BLaER1 treated with 17β-estradiol and CSF1 and Interleukin-3, amounts not matched to agents 10 nM and 100 nM (cell line): ENCODE data around the gene NDRG3.

Experiments
- H3K27ac ChIP-seq, 11 experiments: shearing (Covaris generic); formaldehyde crosslinking; 2 replicates each; pipeline ENCODE4 v1.8.1; 2022
- H3K27me3 ChIP-seq, 11 experiments: shearing (Covaris generic); formaldehyde crosslinking; 2 replicates each; pipeline ENCODE4 v1.8.1; 2022
- H3K36me3 ChIP-seq, 11 experiments: shearing (Covaris generic); formaldehyde crosslinking; 2 replicates each; pipeline ENCODE4 v1.8.1; 2022
- H3K4me1 ChIP-seq, 10 experiments: shearing (Covaris generic); formaldehyde crosslinking; 2 replicates each; pipeline ENCODE4 v1.8.1; 2022
- H3K4me2 ChIP-seq, 11 experiments: shearing (Covaris generic); formaldehyde crosslinking; 2 replicates each; pipeline ENCODE4 v1.8.1; 2022
- H3K4me3 ChIP-seq, 10 experiments: shearing (Covaris generic); formaldehyde crosslinking; 2 replicates each; pipeline ENCODE4 v1.8.1; 2022
- H3K9ac ChIP-seq, 11 experiments: shearing (Covaris generic); formaldehyde crosslinking; 2 replicates each; pipeline ENCODE4 v1.8.1; 2022
- H3K9me3 ChIP-seq, 11 experiments: shearing (Covaris generic); formaldehyde crosslinking; replicated peaks in 1 of 11; 2 replicates each; pipeline ENCODE4 v1.8.1; 2022
- H4K20me1 ChIP-seq, 11 experiments: shearing (Covaris generic); formaldehyde crosslinking; 2 replicates each; pipeline ENCODE4 v1.8.1; 2022
- Cebpa-rat ChIP-seq, 11 experiments: shearing (Covaris generic); IDR thresholded peaks; 2 replicates each; pipeline ENCODE4 v1.8.1; 2022

NDRG3 gene

DNA sequence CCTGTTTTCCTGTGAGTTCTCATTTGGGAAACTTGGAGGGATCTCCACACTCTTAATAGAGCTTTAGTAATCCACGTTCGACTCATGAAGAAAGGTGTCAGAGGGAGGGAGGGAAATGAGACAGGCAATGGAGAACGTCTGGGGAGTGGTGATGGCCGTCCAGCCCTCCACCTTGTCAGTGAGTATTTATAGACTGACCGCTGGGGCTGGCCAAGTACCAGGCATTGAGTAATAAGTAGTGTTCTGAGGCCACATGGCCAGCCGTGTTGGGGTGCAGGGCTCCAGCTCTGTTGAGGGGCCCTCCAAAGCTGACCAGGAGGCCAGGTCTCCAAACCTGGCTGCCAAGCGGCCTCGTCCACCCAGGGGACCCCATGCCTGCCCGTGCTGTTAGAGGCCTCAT lies 39.0 kb upstream of the NDRG3 start:
- Histone ChIP-seq H3K9ac (no peak overlapping the region), H3K4me1 (no peaks in the 10 kb centered on the region; a peak in 1 of 20 replicates), H3K9me3 (no peaks in the 10 kb centered on the region), H3K27ac (no peak overlapping the region), H3K4me2 (no peak overlapping the region), H3K4me3 (no peak overlapping the region), H3K27me3 (no peaks in the 10 kb centered on the region), H3K36me3 (peaks cover 71 to 97% (median 79%) of the 10 kb centered on the region in 11 experiments), H4K20me1 (peaks cover 12 to 72% (median 23%) of the 10 kb centered on the region in 11 experiments; a peak in 17 of 22 replicates)
- no peak for TF ChIP-seq Cebpa-rat (IDR thresholded peaks at IDR 0.05)

- Histone ChIP-seq H3K27me3 (no peaks in the 10 kb centered on the region), H3K4me1 (peaks cover 0 to 7% (median 4%) of the 10 kb centered on the region in 10 experiments; a peak in 10 of 20 replicates), H3K4me3 (no peak overlapping the region), H3K9ac (no peak overlapping the region), H4K20me1 (peaks cover 9 to 76% (median 22%) of the 10 kb centered on the region in 11 experiments; a peak in 16 of 22 replicates), H3K4me2 (no peak overlapping the region), H3K9me3 (no peaks in the 10 kb centered on the region), H3K27ac (no peak overlapping the region), H3K36me3 (peaks cover 64 to 89% (median 72%) of the 10 kb centered on the region in 11 experiments)
- TF ChIP-seq Cebpa-rat (IDR thresholded peaks at IDR 0.05), result no peak
These were observed 38.2 kb upstream of the NDRG3 start for GRCh38 chr20:36784116-36784515.

DNA sequence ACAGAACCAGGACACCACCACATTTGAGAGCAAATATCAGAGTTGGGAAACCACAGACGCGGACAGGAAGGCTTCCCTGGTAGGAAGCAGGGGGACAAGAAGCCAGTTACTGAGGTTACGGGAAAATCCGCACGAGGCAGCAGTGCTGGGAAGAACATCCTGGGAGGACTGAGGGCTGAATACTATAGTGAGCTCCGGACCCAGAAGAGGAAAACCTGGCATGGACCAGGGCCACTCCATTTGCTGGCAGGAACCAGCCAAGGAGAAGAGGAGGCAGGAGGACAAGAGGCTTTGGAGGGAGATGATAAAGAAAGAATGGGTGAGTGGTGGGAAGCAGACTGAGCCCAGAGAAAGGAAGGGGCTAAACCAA lies 33.8 kb upstream of the NDRG3 start:
- H3K4me2 ChIP-seq, result no peak overlapping the region
- H3K4me1 ChIP-seq, result peaks cover 26 to 50% (median 38%) of the 10 kb centered on the region in 10 experiments
- peaks cover 0 to 34% (median 0%) of the 10 kb centered on the region in 11 experiments; a peak in 10 of 22 replicates for H4K20me1 ChIP-seq
- no peaks in the 10 kb centered on the region for H3K27me3 ChIP-seq
- peaks cover 21 to 44% (median 28%) of the 10 kb centered on the region in 11 experiments for H3K36me3 ChIP-seq
- H3K4me3 ChIP-seq, result no peak overlapping the region
- no peak overlapping the region for H3K27ac ChIP-seq
- no peak overlapping the region; a peak in 1 of 22 replicates for H3K9ac ChIP-seq
- TF ChIP-seq Cebpa-rat (IDR thresholded peaks at IDR 0.05), result no peak
- no peaks in the 10 kb centered on the region for H3K9me3 ChIP-seq

DNA sequence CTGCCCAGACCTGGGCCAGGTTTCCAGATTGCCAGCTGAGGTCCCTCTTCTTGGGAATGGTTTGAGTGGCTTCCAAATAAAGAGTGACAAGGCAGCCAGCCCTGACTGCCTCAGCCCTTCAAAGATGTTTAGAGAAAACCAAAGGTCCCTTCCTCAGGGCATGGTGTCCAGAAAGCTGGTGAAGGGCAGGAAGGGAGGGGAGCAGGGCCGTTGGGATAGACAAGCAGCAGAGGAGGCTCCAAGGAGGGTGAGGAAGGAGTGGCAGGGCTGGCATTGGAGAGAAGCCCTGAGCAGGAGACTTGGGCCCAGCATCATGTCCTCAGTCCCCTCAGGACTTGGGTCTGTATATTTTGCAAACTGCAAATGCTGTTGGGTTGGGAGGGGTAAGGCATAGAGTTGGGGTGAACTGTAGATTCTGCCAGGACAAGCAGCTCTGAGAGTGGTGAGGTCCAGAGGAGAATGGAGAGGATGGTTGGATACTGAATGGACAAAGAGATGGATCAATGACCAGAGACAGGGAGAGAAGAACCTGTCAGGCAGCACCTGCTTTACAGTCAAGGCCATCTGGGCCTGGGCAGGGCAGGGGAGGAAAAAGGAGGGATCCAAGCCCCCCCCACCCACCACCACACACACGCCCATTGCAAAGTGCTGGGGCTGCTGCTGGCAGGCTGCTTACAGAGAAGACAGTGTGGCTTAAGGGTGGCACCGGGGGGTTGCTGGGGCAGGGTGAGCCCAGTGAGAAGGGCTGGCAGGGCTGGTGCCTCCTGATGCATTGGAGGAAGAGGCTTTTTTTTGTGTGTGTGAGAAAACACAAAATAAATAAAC lies 33.2 kb upstream of the NDRG3 start:
- no peak for TF ChIP-seq Cebpa-rat (IDR thresholded peaks at IDR 0.05)
- H3K4me1 ChIP-seq, result peaks cover 32 to 56% (median 43%) of the 10 kb centered on the region in 10 experiments
- H4K20me1 ChIP-seq, result peaks cover 0 to 28% (median 0%) of the 10 kb centered on the region in 11 experiments; a peak in 8 of 22 replicates
- H3K27me3 ChIP-seq, result no peaks in the 10 kb centered on the region
- H3K4me2 ChIP-seq, result peak overlapping the region in 8 of 11 experiments; percentile 19 to 58 (median 39); a peak in 14 of 22 replicates
- H3K9ac ChIP-seq, result no peak overlapping the region; a peak in 1 of 22 replicates
- H3K36me3 ChIP-seq, result peaks cover 15 to 38% (median 22%) of the 10 kb centered on the region in 11 experiments
- no peak overlapping the region for H3K4me3 ChIP-seq
- H3K27ac ChIP-seq, result no peak overlapping the region
- no peaks in the 10 kb centered on the region for H3K9me3 ChIP-seq

DNA sequence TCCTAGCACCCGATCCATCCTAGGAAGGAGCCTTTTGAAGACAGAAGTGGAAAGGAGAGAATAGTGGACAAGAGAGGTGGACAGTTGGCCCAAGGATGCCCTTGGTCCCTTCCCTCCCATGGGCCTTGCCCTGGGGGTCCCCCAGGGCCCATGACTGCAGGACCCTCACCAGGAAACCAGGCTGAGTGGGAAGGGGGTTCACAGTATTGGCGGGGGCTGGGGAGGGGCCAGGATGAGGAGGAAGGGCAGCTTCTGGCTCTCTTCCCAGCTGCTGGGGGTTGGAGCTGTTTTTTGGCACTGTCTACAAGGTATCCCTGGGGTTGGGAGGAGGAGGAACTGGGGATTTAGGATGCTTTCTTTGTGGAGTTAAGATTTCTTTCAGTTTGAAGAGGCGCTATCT lies 31.7 kb upstream of the NDRG3 start:
- peaks cover 37 to 64% (median 50%) of the 10 kb centered on the region in 10 experiments for H3K4me1 ChIP-seq
- H3K27ac ChIP-seq, result peak overlapping the region in 3 of 11 experiments; percentile 14 to 27 (median 17); a peak in 4 of 22 replicates
- H3K9me3 ChIP-seq, result no peaks in the 10 kb centered on the region
- peaks cover under 1 to 24% (median 7%) of the 10 kb centered on the region in 11 experiments; a peak in 15 of 22 replicates for H3K36me3 ChIP-seq
- no peak overlapping the region for H3K4me3 ChIP-seq
- H3K27me3 ChIP-seq, result no peaks in the 10 kb centered on the region
- no peak for TF ChIP-seq Cebpa-rat (IDR thresholded peaks at IDR 0.05)
- peaks cover 0 to 14% (median 0%) of the 10 kb centered on the region in 11 experiments; a peak in 5 of 22 replicates for H4K20me1 ChIP-seq
- H3K9ac ChIP-seq, result peak overlapping the region in 1 of 11 experiments; percentile 27; a peak in 1 of 22 replicates
- H3K4me2 ChIP-seq, result peak overlapping the region in 8 of 11 experiments; percentile 19 to 58 (median 39); a peak in 13 of 22 replicates

GRCh38 chr20:36777167-36777566 lies 31.3 kb upstream of the NDRG3 start:
- Histone ChIP-seq H3K27me3 (no peaks in the 10 kb centered on the region), H3K9me3 (no peaks in the 10 kb centered on the region), H3K4me3 (no peak overlapping the region), H3K27ac (peak overlapping the region in 3 of 11 experiments; percentile 14 to 27 (median 17); a peak in 4 of 22 replicates), H3K4me2 (peak overlapping the region in 9 of 11 experiments; percentile 25 to 88 (median 40); a peak in 15 of 22 replicates), H4K20me1 (peaks cover 0 to 10% (median 0%) of the 10 kb centered on the region in 11 experiments; a peak in 5 of 22 replicates), H3K4me1 (peaks cover 41 to 68% (median 54%) of the 10 kb centered on the region in 10 experiments), H3K9ac (0 out of 22 replicates have a peak overlapping the region, but pooled peaks of 1 of the 11 experiments have one; percentile 27), H3K36me3 (peaks cover 0 to 19% (median 3%) of the 10 kb centered on the region in 11 experiments; a peak in 10 of 22 replicates)
- no peak for TF ChIP-seq Cebpa-rat (IDR thresholded peaks at IDR 0.05)

GRCh38 chr20:36775826-36776225 lies 29.9 kb upstream of the NDRG3 start:
- Histone ChIP-seq H3K4me2 (peak overlapping the region in 5 of 11 experiments; percentile 10 to 95 (median 81); a peak in 8 of 22 replicates), H3K27me3 (no peaks in the 10 kb centered on the region), H3K9ac (no peak overlapping the region), H3K9me3 (no peaks in the 10 kb centered on the region), H4K20me1 (peaks cover 0 to 7% (median 0%) of the 10 kb centered on the region in 11 experiments; a peak in 4 of 22 replicates), H3K4me3 (no peak overlapping the region), H3K27ac (peak overlapping the region in 1 of 11 experiments; percentile 37; a peak in 3 of 22 replicates), H3K4me1 (peaks cover 50 to 77% (median 60%) of the 10 kb centered on the region in 10 experiments), H3K36me3 (peaks cover 0 to 14% (median 5%) of the 10 kb centered on the region in 11 experiments; a peak in 15 of 22 replicates)
- no peak for TF ChIP-seq Cebpa-rat (IDR thresholded peaks at IDR 0.05)

DNA sequence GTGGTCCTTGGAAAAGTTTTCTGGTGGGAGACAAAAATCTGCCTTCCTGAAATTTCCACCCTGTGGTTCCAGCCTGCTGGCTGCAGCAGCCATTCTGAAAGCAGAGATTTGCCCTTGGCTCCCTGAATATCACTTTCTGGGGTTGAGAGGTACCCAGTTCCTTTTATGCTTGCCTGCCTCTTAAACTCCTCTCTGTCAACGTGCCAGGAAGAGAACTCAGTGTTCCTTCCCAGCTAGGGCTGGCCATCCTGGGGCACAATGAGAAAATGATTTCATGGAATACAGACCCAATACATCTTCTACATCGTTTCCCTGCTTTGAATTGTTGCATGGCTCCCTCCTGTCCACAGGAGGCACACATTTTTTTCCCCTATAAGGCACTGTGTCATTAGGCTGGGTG lies 29.3 kb upstream of the NDRG3 start:
- peaks cover 51 to 84% (median 61%) of the 10 kb centered on the region in 10 experiments for H3K4me1 ChIP-seq
- H3K4me2 ChIP-seq, result peak overlapping the region in 4 of 11 experiments; percentile 17 to 95 (median 84); a peak in 8 of 22 replicates
- no peak overlapping the region for H3K4me3 ChIP-seq
- no peak overlapping the region; a peak in 1 of 22 replicates for H3K27ac ChIP-seq
- peaks cover 0 to 7% (median 0%) of the 10 kb centered on the region in 11 experiments; a peak in 4 of 22 replicates for H4K20me1 ChIP-seq
- peaks cover 0 to 16% (median 10%) of the 10 kb centered on the region in 11 experiments; a peak in 16 of 22 replicates for H3K36me3 ChIP-seq
- no peaks in the 10 kb centered on the region for H3K9me3 ChIP-seq
- no peak for TF ChIP-seq Cebpa-rat (IDR thresholded peaks at IDR 0.05)
- H3K27me3 ChIP-seq, result no peaks in the 10 kb centered on the region
- H3K9ac ChIP-seq, result no peak overlapping the region; a peak in 1 of 22 replicates
